H1 (cell line): Measurements from ENCODE around the gene PRELID1.

Source experiments
- CBX8 ChIP-seq: fragments of 300-800, 300-1000 bp; sonication (generic); IDR thresholded peaks from 2 replicates; pipeline ENCODE4 v1.7.1; 2016; ENCODE audit warnings: low read depth, low read length, borderline replicate concordance
- CEBPB ChIP-seq: IDR thresholded peaks from 2 replicates; pipeline ENCODE4 v1.6.1; 2012; ENCODE audit warnings: low read depth, low read length
- TF ChIP-seq, protein P1 (sequence below), 3 experiments: IDR thresholded peaks; 1 replicate in 2 of 3; 2 replicates in 1 of 3; pipeline versions ENCODE4 v1.5.1 to v1.6.1; 2011; ENCODE audit warnings: low read length in 3 of 3, mild to moderate bottlenecking in 3 of 3, inconsistent platforms in 2 of 3, low read depth in 1 of 3, moderate library complexity in 1 of 3; ENCODE audit not compliant: insufficient read depth in 1 of 3; ENCODE audit errors: control extremely low read depth in 1 of 3

DNA sequence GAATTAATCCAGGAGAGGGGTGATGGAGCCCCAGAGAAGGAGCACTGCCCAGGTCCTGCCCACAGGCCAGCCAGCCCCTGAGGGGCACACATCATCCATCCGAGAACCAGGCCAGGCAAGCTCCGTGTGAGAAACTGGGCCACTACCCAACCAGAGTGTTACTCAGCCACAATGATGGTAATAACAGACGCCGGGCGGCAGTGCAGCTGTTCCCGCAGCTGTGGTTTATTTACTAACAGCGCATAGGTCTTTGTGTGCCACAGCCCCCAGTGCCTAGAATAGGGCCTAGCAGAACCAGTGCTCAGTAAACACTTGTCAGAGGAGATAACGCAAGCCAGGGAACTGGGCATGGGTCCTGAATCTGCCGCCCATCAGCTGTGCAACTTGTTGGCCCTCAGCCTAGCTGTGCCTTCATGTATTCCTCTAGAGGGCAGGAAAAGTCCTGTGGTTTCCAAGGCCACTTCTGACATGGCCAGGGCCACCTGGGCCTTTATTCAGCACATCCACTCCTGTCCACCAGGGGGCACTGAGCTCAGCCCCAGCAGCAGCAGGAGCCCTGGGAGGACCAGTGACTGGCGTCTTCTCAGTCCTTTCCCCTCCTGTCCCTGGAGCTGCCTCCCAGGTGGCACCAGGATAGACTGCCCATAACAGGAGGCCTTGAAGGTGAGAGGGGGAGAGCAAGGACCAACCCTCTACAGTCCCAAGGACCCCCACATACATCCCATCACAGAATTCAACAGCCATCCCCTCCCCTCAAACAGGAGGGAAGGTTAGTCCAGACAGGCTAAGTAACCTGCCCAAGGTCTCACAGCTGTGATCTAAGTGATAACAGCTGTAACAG, 6.0 kb downstream of the PRELID1 start:
- TF ChIP-seq, protein P1, sequence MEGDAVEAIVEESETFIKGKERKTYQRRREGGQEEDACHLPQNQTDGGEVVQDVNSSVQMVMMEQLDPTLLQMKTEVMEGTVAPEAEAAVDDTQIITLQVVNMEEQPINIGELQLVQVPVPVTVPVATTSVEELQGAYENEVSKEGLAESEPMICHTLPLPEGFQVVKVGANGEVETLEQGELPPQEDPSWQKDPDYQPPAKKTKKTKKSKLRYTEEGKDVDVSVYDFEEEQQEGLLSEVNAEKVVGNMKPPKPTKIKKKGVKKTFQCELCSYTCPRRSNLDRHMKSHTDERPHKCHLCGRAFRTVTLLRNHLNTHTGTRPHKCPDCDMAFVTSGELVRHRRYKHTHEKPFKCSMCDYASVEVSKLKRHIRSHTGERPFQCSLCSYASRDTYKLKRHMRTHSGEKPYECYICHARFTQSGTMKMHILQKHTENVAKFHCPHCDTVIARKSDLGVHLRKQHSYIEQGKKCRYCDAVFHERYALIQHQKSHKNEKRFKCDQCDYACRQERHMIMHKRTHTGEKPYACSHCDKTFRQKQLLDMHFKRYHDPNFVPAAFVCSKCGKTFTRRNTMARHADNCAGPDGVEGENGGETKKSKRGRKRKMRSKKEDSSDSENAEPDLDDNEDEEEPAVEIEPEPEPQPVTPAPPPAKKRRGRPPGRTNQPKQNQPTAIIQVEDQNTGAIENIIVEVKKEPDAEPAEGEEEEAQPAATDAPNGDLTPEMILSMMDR (IDR thresholded peaks at IDR 0.05; ENCODE audit: control extremely low read depth in 1 of 3, insufficient read depth in 1 of 3, low read depth in 1 of 3, low read length in 3 of 3): peak in 2 of 3 experiments; percentile 97 to 100; a peak in 3 of 4 replicates
- TF ChIP-seq CBX8 (no peak), CEBPB (no peak)
